CD4-positive, alpha-beta memory T cell (primary cell): Measurements from ENCODE around the gene SPHK2. TPM values are rescaled to one million over a fixed set of nuclear protein-coding genes. Genes with fewer than 3 reads are reported as not detected.

Experiments
- CTCF ChIA-PET: fragments of 350-600 bp; sonication (Branson Sonifier 250); formaldehyde crosslinking; loops from one replicate; lab custom pipeline; 2021; ENCODE audit warnings: inconsistent platforms; ENCODE audit not compliant: partially characterized antibody; lab: Charles Lee
- POLR2A ChIA-PET: fragments of 350-600 bp; sonication (Branson Sonifier 250); formaldehyde crosslinking; loops from one replicate; lab custom pipeline; 2021; ENCODE audit not compliant: partially characterized antibody; lab: Charles Lee
- DNase-seq, 5 donors: peaks; one replicate each; pipeline versions ENCODE4 v3.0.0 to v3.0.0-alpha.2; 2020 to 2022; ENCODE audit warnings: mixed read lengths in 1 of 5
- H3K27ac ChIP-seq: one replicate; pipeline ENCODE4 v1.7.0; 2013; ENCODE audit warnings: low read depth, low read length
- H3K27me3 ChIP-seq: 2 replicates; pipeline ENCODE4 v1.7.0; 2013; ENCODE audit warnings: mild to moderate bottlenecking, low read length, moderate library complexity; ENCODE audit not compliant: insufficient read depth
- H3K36me3 ChIP-seq: 2 replicates; pipeline ENCODE4 v1.7.0; 2013; ENCODE audit warnings: mild to moderate bottlenecking, low read length, moderate library complexity; ENCODE audit not compliant: insufficient read depth
- H3K4me1 ChIP-seq: 2 replicates; pipeline ENCODE4 v1.7.0; 2013; ENCODE audit warnings: mild to moderate bottlenecking, low read length, moderate library complexity; ENCODE audit not compliant: insufficient read depth
- H3K4me3 ChIP-seq, 2 donors: one replicate each; pipeline ENCODE4 v1.7.0; 2013; ENCODE audit warnings: low read length in 2 of 2, mild to moderate bottlenecking in 1 of 2
- H3K9me3 ChIP-seq, 2 donors: one replicate each; pipeline ENCODE4 v1.7.0; 2013; ENCODE audit warnings: low read length in 2 of 2, control low read depth in 1 of 2; ENCODE audit not compliant: control insufficient read depth in 1 of 2
- H3K27ac Mint-ChIP-seq, 7 donors: one replicate each; pipeline ENCODE4 v1.8.0; 2020 to 2021; ENCODE audit warnings: mixed read lengths in 7 of 7, mild to moderate bottlenecking in 6 of 7, inconsistent platforms in 3 of 7, moderate library complexity in 3 of 7
- H3K27me3 Mint-ChIP-seq, 2 donors: one replicate each; pipeline ENCODE4 v1.8.0; 2020 to 2021; ENCODE audit warnings: mixed read lengths in 2 of 2
- H3K36me3 Mint-ChIP-seq, 2 donors: one replicate each; pipeline ENCODE4 v1.8.0; 2020 to 2021; ENCODE audit warnings: mixed read lengths in 2 of 2, inconsistent platforms in 1 of 2, mild to moderate bottlenecking in 1 of 2
- H3K4me1 Mint-ChIP-seq, 4 donors: one replicate each; pipeline ENCODE4 v1.8.0; 2020 to 2021; ENCODE audit warnings: mixed read lengths in 4 of 4, mild to moderate bottlenecking in 1 of 4
- H3K4me3 Mint-ChIP-seq, 8 donors: one replicate each; pipeline ENCODE4 v1.8.0; 2020 to 2021; ENCODE audit warnings: mixed read lengths in 8 of 8, mild to moderate bottlenecking in 7 of 8, moderate library complexity in 6 of 8, inconsistent platforms in 3 of 8
- H3K9me3 Mint-ChIP-seq, 8 donors: one replicate each; pipeline ENCODE4 v1.8.0; 2020 to 2021; ENCODE audit warnings: mixed read lengths in 8 of 8, mild to moderate bottlenecking in 5 of 8, inconsistent platforms in 3 of 8, moderate library complexity in 1 of 8
- intact Hi-C: fragments of 100-400 bp; cut with micrococcal nuclease; formaldehyde crosslinking; loops from one replicate; pipeline ENCODE4 v1.15.1; 2023
- polyA plus RNA-seq, 2 donors: library from polyadenylated mRNA; unstranded; fragments of 300-500 nt; fragmentation: Illumina TruSeq; gene quantifications; one replicate each; pipeline ENCODE4 v1.2.3, GENCODE V29; 2021
- total RNA-seq, 2 experiments: library from RNA; stranded (reverse); gene quantifications; one replicate each; pipeline ENCODE4 v1.2.3, GENCODE V29; 2021

The SPHK2 gene
- total and polyA plus RNA-seq, 4 experiments from 2014 or later = 6.0 to 29.1 (median 16.7) TPM

- no peak overlapping the region for H3K4me3 ChIP-seq
- ChIA-PET CTCF (interaction anchor here (1.6 to 2.6 kb wide), 3 partner anchors 13 to 24 kb away, joined by 4 to 16 read pairs (median 6); partner anchors contain the start of gene CA11), POLR2A (interaction anchor here (0.9 to 6.4 kb wide), 5 partner anchors 9 to 19 kb away, joined by 3 to 76 read pairs (median 32); partner anchors contain the start of genes CA11, RPL18 and SPHK2)
- peaks cover 28% of the 10 kb centered on the region for H3K4me1 ChIP-seq
- intact Hi-C loops = no loop called here
- Mint-ChIP-seq H3K4me1 (peaks cover 4 to 41% (median 22%) of the 10 kb centered on the region in 4 donors), H3K27ac (peak overlapping the region in 5 of 7 donors; percentile 17 to 73 (median 52)), H3K9me3 (no peaks in the 10 kb centered on the region), H3K4me3 (peak overlapping the region in 3 of 8 donors; percentile 21 to 46 (median 26)), H3K27me3 (no peaks in the 10 kb centered on the region), H3K36me3 (peaks cover 14 to 50% of the 10 kb centered on the region in 2 donors)
- no peaks in the 10 kb centered on the region for H3K9me3 ChIP-seq
- peaks cover 35% of the 10 kb centered on the region for H3K36me3 ChIP-seq
- no peaks in the 10 kb centered on the region for H3K27me3 ChIP-seq
- DNase-seq = peak in 1 of 5 donors; percentile 13
- H3K27ac ChIP-seq = peak overlapping the region; percentile 88
These were observed 13.4 kb downstream of the SPHK2 start for GRCh38 chr19:48632692-48633147.

DNA sequence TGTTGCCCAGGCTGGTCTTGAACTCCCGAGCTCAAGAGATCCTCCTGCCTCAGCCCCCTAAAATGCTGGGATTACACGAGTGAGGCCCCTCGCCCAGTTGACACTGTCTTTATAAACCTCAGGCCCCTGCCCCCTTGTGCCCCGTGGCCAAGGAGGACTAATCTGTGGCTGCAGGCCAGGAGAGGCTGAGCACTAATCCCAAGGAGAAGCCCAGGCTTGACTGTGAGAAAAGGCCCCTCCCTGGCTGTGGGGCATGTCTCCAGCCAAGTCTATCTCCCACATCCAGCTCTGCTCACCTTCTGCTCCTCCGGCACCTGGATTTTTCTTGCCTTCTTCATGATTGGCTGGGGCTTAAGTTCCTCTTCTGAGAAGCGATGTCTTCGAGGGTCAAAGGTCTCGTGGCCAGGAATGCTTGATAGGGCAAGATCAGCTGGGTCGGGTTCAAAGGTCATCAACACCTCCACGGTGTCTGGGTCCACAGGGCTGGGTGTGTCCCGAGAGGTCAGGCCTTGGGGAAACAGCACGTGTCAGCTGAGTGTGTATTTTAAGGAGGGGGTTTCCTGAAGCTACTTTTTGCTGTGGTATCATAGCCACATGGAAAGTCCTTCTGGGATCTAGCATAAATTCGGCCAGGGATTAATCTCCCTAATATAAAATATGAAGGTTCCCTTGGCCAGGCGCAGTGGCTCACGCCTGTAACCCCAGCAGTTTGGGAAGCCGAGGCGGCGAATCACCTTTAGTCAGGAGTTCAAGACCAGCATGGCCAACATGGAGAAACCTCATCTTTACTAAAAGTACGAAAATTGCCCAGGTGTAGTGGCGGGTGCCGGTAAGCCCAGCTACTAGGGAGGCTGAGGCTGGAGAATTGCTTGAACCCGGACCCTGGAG, 14.1 kb downstream of the SPHK2 start:
- H3K27ac Mint-ChIP-seq = peak overlapping the region in 6 of 7 donors; percentile 6 to 98 (median 94)
- ChIA-PET CTCF (interaction anchor here (1.6 to 2.6 kb wide), 2 partner anchors 13 to 24 kb away, joined by 4 to 16 read pairs; partner anchors contain the start of gene CA11), POLR2A (interaction anchor here (0.7 to 6.4 kb wide), 9 partner anchors 10 to 301 kb away, joined by 3 to 76 read pairs (median 6); partner anchors contain the start of genes CA11, RPL18 and SPHK2)
- H3K27ac ChIP-seq = peak overlapping the region; percentile 88
- DNase-seq = peak in 1 of 5 donors; percentile 22
- H3K4me1 Mint-ChIP-seq = peaks cover 6 to 45% (median 28%) of the 10 kb centered on the region in 4 donors
- no peaks in the 10 kb centered on the region for H3K9me3 ChIP-seq
- peaks cover 14 to 53% of the 10 kb centered on the region in 2 donors for H3K36me3 Mint-ChIP-seq
- peak overlapping the region in 5 of 8 donors; percentile 84 to 86 (median 85) for H3K4me3 Mint-ChIP-seq
- peaks cover 31% of the 10 kb centered on the region for H3K4me1 ChIP-seq
- no peaks in the 10 kb centered on the region for H3K27me3 Mint-ChIP-seq
- peaks cover 35% of the 10 kb centered on the region for H3K36me3 ChIP-seq
- H3K27me3 ChIP-seq = no peaks in the 10 kb centered on the region
- peaks cover 0 to under 1% (median 0%) of the 10 kb centered on the region in 8 donors for H3K9me3 Mint-ChIP-seq
- H3K4me3 ChIP-seq = no peak overlapping the region
- intact Hi-C loops = no loop called here

DNA sequence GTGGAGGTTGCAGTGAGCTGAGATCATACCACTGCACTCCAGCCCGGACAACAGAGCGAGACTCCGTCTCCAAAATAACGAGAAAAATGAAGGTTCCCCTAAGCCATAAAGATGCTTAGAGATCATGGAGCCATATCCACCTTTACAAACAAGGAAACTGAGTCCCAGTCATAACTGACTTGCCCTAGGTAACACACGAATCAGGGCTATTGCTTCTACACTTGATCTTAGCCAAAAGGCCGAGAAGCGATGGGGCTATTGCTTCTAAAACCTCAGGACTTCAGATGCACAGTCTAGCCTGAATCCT, 14.7 kb downstream of the SPHK2 start:
- Histone ChIP-seq H3K27ac (peak overlapping the region; percentile 88), H3K9me3 (no peaks in the 10 kb centered on the region), H3K4me1 (peaks cover 37% of the 10 kb centered on the region), H3K4me3 (peak overlapping the region; percentile 3 to 4), H3K36me3 (peaks cover 35% of the 10 kb centered on the region), H3K27me3 (no peaks in the 10 kb centered on the region)
- no peak for DNase-seq
- peaks cover 12 to 51% (median 33%) of the 10 kb centered on the region in 4 donors for H3K4me1 Mint-ChIP-seq
- H3K9me3 Mint-ChIP-seq = peaks cover 0 to 4% (median 0%) of the 10 kb centered on the region in 8 donors
- peak overlapping the region; percentile 84 to 89 (median 86) for H3K4me3 Mint-ChIP-seq
- intact Hi-C loops = no loop called here
- H3K27ac Mint-ChIP-seq = peak overlapping the region; percentile 92 to 98 (median 95)
- peaks cover 14 to 51% of the 10 kb centered on the region in 2 donors for H3K36me3 Mint-ChIP-seq
- POLR2A ChIA-PET = interaction anchor here (0.7 to 6.4 kb wide), 9 partner anchors 11 to 301 kb away, joined by 3 to 76 read pairs (median 6); partner anchors contain the start of genes CA11, RPL18 and SPHK2
- no peaks in the 10 kb centered on the region for H3K27me3 Mint-ChIP-seq
- CTCF ChIA-PET = interaction anchor here (2.6 kb wide), 1 partner anchor 12 kb away, joined by 16 read pairs; the partner anchor contains the start of gene CA11

- DNase-seq = peak; percentile 87 to 92 (median 88)
- Mint-ChIP-seq H3K4me3 (peak overlapping the region; percentile 84 to 89 (median 86)), H3K27ac (peak overlapping the region; percentile 92 to 98 (median 95)), H3K27me3 (no peaks in the 10 kb centered on the region), H3K36me3 (peaks cover 14 to 47% of the 10 kb centered on the region in 2 donors), H3K9me3 (peaks cover 0 to 4% (median 0%) of the 10 kb centered on the region in 8 donors), H3K4me1 (peaks cover 16 to 56% (median 37%) of the 10 kb centered on the region in 4 donors)
- Histone ChIP-seq H3K4me1 (peaks cover 43% of the 10 kb centered on the region), H3K27me3 (no peaks in the 10 kb centered on the region), H3K9me3 (no peaks in the 10 kb centered on the region), H3K36me3 (peaks cover 35% of the 10 kb centered on the region), H3K27ac (peak overlapping the region; percentile 88), H3K4me3 (peak overlapping the region; percentile 46 to 50)
- CTCF ChIA-PET = interaction anchor here (2.6 kb wide), 1 partner anchor 11 kb away, joined by 16 read pairs; the partner anchor contains the start of gene CA11
- intact Hi-C loops = loop anchor here (1.0 to 5.0 kb wide), 2 partner anchors 46 to 358 kb away; partner anchors contain the start of genes GYS1 and RUVBL2
- POLR2A ChIA-PET = interaction anchor here (0.6 to 6.4 kb wide), 10 partner anchors 10 to 302 kb away, joined by 3 to 76 read pairs (median 6); partner anchors contain the start of genes CA11, RPL18 and SPHK2
These were observed 15.3 kb downstream of the SPHK2 start for GRCh38 chr19:48634424-48635262.

DNA sequence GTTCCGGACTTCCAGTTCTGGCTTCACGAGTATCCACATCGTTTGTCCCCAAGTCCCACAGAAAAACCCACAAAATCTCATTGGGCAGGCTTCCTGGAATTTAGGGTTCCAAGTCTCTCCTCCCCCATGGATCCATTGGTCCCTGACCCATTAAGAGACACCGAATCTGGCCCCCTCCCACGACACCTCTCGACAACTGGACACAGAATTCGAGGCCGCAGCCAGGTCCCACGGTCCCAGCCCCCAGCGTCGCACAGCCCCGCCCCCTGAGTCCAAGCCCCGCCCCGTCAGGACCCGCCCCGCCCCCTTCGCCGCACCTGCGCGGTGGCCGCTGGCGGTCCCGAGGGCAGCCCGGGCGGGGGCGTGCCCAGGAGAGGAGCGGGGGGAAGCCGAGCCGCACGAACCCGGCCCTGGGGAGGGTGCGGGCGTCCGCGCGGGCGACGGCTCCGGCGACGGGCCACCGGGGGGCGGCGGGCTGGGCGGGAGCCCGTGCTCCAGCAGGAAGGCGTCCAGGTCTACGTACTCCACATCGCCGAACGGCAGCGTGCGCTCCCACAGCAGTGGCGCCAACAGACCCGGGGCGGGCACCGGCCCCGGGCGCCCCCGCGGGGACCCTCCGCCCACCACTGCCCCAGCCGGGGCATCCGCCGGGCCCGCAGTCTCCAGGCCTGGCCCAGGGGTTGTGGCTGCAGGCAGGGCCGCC, 16.1 kb downstream of the SPHK2 start:
- Histone ChIP-seq H3K27me3 (no peaks in the 10 kb centered on the region), H3K4me3 (peak overlapping the region; percentile 52 to 88), H3K36me3 (peaks cover 28% of the 10 kb centered on the region), H3K9me3 (no peaks in the 10 kb centered on the region), H3K27ac (peak overlapping the region; percentile 88), H3K4me1 (peaks cover 46% of the 10 kb centered on the region)
- ChIA-PET CTCF (interaction anchor here (2.3 to 2.7 kb wide), 3 partner anchors 10 to 40 kb away, joined by 5 to 16 read pairs (median 16); partner anchors contain the start of gene CA11), POLR2A (interaction anchor here (1.2 to 6.4 kb wide), 9 partner anchors 7 to 330 kb away, joined by 3 to 76 read pairs (median 37); partner anchors contain the start of genes CA11, FAM83E, FTL and RPL18)
- H3K4me3 Mint-ChIP-seq = peak overlapping the region; percentile 89 to 100 (median 99)
- intact Hi-C loops = loop anchor here (1.0 to 5.0 kb wide), 2 partner anchors 47 to 357 kb away; partner anchors contain the start of genes GYS1 and RUVBL2
- H3K9me3 Mint-ChIP-seq = peaks cover 0 to 4% (median 0%) of the 10 kb centered on the region in 8 donors
- DNase-seq = peak; percentile 67 to 73 (median 69)
- H3K36me3 Mint-ChIP-seq = peaks cover 11 to 41% of the 10 kb centered on the region in 2 donors
- H3K4me1 Mint-ChIP-seq = peaks cover 20 to 62% (median 41%) of the 10 kb centered on the region in 4 donors
- H3K27me3 Mint-ChIP-seq = no peaks in the 10 kb centered on the region
- peak overlapping the region; percentile 92 to 98 (median 95) for H3K27ac Mint-ChIP-seq
